HCEC 1CT (cell line): ENCODE data around the gene DIAPH3.

Experiments used
- DNase-seq: peaks from one replicate; pipeline ENCODE4 v3.0.0-alpha.2; 2017

The DIAPH3 gene

DNA sequence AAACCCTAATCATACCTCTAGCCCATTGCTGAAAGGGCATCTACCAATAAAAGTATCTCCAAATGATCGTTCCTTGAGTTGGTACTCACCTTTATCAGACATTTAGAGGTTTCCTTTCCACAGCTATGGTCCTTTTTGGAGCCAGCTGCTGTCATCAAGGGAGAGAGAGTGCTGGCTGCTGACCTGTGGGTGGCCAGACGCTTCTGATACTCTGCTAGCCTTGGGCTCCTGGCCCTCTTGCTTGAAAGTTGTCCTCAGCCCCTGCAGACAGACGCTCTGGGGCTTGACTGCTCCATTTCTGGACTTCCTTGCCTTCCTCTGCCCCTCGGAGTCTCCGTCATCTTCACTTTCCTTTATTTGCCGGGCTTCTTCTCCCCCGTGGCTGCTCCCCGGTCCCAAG lies 499.1 kb downstream of the DIAPH3 start:
- DNase-seq = no peak

DNA sequence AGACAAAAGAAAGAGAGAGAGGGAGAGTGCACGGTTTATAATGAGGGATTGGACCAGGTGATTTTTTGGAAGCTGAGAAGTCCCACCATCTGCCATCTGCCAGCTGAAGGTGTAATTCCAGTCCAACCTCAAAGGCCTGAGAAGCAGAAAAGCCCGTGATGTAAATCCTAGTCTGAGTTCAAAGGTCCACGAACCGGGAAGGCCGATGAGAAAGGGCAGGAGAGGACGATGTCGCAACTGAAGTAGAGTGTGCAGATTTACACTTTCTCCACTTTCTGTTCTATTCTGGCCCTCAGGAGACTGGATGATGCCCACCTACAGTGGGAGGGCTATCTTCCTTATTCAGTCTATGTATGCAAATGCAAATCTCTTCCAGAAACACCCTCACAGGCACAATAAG lies 500.0 kb downstream of the DIAPH3 start:
- DNase-seq = no peak

DNA sequence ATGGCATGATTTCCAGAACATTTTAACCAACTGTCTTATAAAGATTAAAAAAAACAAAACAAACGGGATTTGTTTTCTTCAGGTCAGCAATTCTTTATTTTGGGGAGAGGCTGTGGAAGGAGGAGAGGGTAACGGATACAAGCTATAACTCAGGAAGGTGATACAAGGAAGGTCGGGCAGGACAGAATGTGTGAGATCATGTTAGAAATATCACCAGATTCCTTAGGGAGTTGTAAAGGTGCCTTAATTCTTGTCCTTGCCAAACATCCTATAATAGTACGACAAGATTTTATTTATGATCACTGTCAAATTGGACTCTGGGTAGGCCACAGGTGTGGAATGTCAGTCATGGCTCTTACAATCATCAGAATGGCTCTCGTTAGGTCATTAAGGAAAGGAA lies 503.1 kb downstream of the DIAPH3 start:
- no peak for DNase-seq

GRCh38 chr13:59659981-59660380 lies 503.7 kb downstream of the DIAPH3 start:
- DNase-seq = no peak

DNA sequence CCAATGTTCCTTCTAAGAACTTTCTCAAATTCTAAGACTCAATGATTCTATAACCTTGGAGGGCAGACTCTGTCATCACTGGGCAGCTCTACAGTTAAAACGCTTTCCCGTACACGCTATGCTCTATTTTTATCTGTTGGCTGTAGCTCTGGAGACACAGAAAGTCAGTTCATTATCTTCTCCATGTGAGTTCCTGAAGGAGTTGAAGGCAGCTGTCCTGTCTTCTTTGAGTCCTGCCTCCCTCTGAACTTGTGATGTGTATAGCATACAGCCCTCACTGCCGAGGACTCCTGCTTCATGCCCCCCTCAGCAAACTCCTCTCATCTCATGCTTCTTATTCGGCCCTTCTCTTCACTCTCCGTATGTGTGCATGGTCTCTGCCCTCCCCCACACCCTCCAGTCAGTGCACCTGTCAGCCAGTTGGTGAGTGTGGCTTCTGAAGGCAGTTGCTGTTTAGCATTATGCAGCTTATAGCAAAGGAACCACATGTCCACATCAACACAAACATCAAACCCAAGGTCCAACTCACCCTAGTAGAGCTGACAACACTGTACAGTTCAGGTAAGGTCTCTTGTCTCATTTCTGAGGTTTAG lies 504.9 kb downstream of the DIAPH3 start:
- no peak for DNase-seq

- DNase-seq = no peak
Observed at GRCh38 chr13:59658027-59658737, 505.5 kb downstream of the DIAPH3 start.

GRCh38 chr13:59653916-59654315 lies 509.8 kb downstream of the DIAPH3 start:
- DNase-seq = no peak

DNA sequence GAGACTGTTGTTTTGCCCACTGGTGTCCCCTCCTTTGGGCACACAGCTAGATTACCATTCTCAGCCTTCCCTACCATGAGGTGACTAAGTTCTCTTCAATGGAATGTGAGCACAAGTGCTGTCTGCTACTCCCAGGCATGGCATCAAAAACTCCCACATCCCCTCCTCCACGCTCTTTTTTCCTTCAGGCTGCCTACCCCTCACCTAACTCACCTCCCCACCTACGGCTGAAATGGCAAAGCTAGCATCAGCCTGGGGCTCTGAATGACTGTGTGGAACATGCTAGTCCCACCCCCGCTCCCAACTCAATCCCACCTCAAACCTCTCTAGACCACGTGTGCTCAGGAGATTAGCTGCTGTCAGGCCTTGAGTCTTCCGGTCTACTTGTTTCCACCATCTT lies 512.2 kb downstream of the DIAPH3 start:
- no peak for DNase-seq

GRCh38 chr13:59643906-59644626 lies 519.7 kb downstream of the DIAPH3 start:
- no peak for DNase-seq

DNA sequence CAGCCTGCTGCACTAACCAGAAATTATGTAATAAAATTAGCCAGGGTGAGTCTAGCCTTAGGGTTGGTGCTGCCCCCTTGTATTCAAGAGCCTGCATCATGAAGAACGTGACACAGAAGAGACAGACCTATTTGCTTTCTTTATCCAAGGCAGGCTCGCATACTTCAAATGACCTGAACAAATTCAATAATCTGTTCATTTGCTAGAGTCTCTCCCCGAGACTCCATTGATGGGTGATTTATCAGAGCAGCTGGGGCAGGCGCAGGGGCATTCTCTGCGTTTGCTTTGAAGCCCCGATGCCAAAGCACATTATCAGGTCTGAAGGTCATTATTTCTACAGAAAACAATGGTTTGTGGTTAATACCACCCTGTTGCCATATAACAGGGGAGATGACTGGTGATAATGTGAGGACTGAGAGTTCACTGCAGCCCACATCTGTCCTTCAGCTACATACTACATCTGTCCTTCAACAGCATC lies 520.3 kb downstream of the DIAPH3 start:
- no peak for DNase-seq

GRCh38 chr13:59641817-59642216 lies 521.9 kb downstream of the DIAPH3 start:
- no peak for DNase-seq

GRCh38 chr13:59641261-59641660 lies 522.5 kb downstream of the DIAPH3 start:
- no peak for DNase-seq

DNA sequence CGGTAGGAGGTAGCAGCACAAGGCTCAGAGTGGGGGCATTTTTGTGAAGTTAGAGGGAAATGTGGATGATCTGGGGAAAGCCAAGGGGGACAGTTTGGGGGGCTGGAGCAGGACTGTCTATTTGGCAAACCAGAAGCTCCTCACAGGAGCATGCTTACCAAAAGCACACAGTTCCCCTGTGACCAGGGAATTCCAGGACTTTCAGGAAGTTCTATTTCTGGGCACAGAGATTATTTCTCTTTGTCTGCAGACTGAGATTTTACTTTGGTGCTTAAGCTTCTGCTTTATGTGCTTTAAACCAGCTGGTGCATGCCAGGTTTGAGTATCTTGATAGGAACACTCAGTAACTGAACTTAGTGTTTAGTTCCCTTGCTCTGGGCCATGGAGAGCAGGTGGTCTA lies 525.3 kb downstream of the DIAPH3 start:
- no peak for DNase-seq

DNA sequence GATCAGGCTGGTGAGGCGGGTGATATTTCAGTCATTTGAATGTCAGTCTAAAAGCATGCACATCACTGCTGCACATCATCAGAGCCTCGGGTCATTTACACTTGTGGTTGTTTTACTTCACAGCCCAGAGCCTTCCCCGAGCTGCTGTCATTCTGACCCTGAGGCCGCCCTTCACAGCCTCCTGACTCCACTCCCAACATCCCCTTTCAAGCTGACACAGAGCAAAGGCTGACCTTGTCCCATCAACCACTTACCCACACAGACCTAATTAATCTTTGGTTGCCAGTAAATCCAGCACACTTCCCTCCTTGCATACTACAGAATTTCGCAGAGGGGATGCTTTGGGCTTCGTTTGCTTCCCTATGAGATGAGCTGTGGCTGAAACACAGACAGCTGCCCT lies 528.1 kb downstream of the DIAPH3 start:
- no peak for DNase-seq

GRCh38 chr13:59633290-59633689 lies 530.4 kb downstream of the DIAPH3 start:
- DNase-seq = no peak

- no peak for DNase-seq
Observed at GRCh38 chr13:59631271-59631670, 532.5 kb downstream of the DIAPH3 start.

- DNase-seq = no peak
Observed at GRCh38 chr13:59625111-59625510, 538.6 kb downstream of the DIAPH3 start.

GRCh38 chr13:59623206-59623915 lies 540.4 kb downstream of the DIAPH3 start:
- DNase-seq = no peak

- DNase-seq = no peak
Observed at GRCh38 chr13:59621773-59622172, 542.0 kb downstream of the DIAPH3 start.
